ENCODE measurements around the gene ABHD10.

Gene ABHD10

GRCh38 chr3:111956449-111956848, 22.4 kb upstream of the ABHD10 start:
- TF ChIP-seq EZH2 (IDR thresholded peaks at IDR 0.05; ENCODE audit: borderline replicate concordance, low read depth, low read length, severe bottlenecking) (no peak), CTCF (IDR thresholded peaks at IDR 0.05; ENCODE audit: borderline replicate concordance, extremely low read depth, low read length, poor library complexity, severe bottlenecking) (no peak)
- Histone ChIP-seq H3K4me2 (ENCODE audit: insufficient read depth, low read length) (no peak overlapping the region), H3K27me3 (ENCODE audit: insufficient read depth, low read length, poor library complexity) (no peaks in the 10 kb centered on the region), H3K4me3 (ENCODE audit: low read depth in 1 of 2, low read length in 2 of 2) (no peak overlapping the region), H4K20me1 (ENCODE audit: insufficient read depth, low read length) (no peaks in the 10 kb centered on the region), H3K36me3 (ENCODE audit: insufficient read depth, low read length) (no peaks in the 10 kb centered on the region), H3K9ac (ENCODE audit: low read depth, low read length) (no peak overlapping the region), H3K4me1 (ENCODE audit: insufficient read depth, low read length) (no peaks in the 10 kb centered on the region), H2AFZ (ENCODE audit: low read depth, low read length) (no peak overlapping the region), H3K27ac (ENCODE audit: low read length) (no peak overlapping the region), H3K79me2 (ENCODE audit: insufficient read depth, low read length) (no peaks in the 10 kb centered on the region), H3K9me3 (ENCODE audit: insufficient read depth, low read length, severe bottlenecking) (no peaks in the 10 kb centered on the region)
- ATAC-seq (ENCODE audit: insufficient read depth, low read depth) (no peak), DNase-seq (no peak)

GRCh38 chr3:111956995-111957734, 21.7 kb upstream of the ABHD10 start:
- no peak overlapping the region for H2AFZ ChIP-seq (ENCODE audit: low read depth, low read length)
- DNase-seq (no peak), ATAC-seq (ENCODE audit: insufficient read depth, low read depth) (no peak)
- H3K36me3 ChIP-seq (ENCODE audit: insufficient read depth, low read length): no peaks in the 10 kb centered on the region
- no peak overlapping the region for H3K9ac ChIP-seq (ENCODE audit: low read depth, low read length)
- no peak overlapping the region for H3K4me3 ChIP-seq (ENCODE audit: low read depth in 1 of 2, low read length in 2 of 2)
- H3K9me3 ChIP-seq (ENCODE audit: insufficient read depth, low read length, severe bottlenecking): no peaks in the 10 kb centered on the region
- TF ChIP-seq CTCF (IDR thresholded peaks at IDR 0.05; ENCODE audit: borderline replicate concordance, extremely low read depth, low read length, poor library complexity, severe bottlenecking) (no peak), EZH2 (IDR thresholded peaks at IDR 0.05; ENCODE audit: borderline replicate concordance, low read depth, low read length, severe bottlenecking) (no peak)
- no peaks in the 10 kb centered on the region for H3K4me1 ChIP-seq (ENCODE audit: insufficient read depth, low read length)
- no peaks in the 10 kb centered on the region for H4K20me1 ChIP-seq (ENCODE audit: insufficient read depth, low read length)
- H3K27ac ChIP-seq (ENCODE audit: low read length): no peak overlapping the region
- H3K79me2 ChIP-seq (ENCODE audit: insufficient read depth, low read length): no peaks in the 10 kb centered on the region
- H3K4me2 ChIP-seq (ENCODE audit: insufficient read depth, low read length): no peak overlapping the region
- H3K27me3 ChIP-seq (ENCODE audit: insufficient read depth, low read length, poor library complexity): no peaks in the 10 kb centered on the region

- Histone ChIP-seq H3K9ac (ENCODE audit: low read depth, low read length) (no peak overlapping the region), H2AFZ (ENCODE audit: low read depth, low read length) (no peak overlapping the region), H3K4me1 (ENCODE audit: insufficient read depth, low read length) (no peaks in the 10 kb centered on the region), H3K36me3 (ENCODE audit: insufficient read depth, low read length) (no peaks in the 10 kb centered on the region), H4K20me1 (ENCODE audit: insufficient read depth, low read length) (no peaks in the 10 kb centered on the region), H3K4me2 (ENCODE audit: insufficient read depth, low read length) (no peak overlapping the region), H3K4me3 (ENCODE audit: low read depth in 1 of 2, low read length in 2 of 2) (no peak overlapping the region), H3K27ac (ENCODE audit: low read length) (no peak overlapping the region), H3K79me2 (ENCODE audit: insufficient read depth, low read length) (no peaks in the 10 kb centered on the region), H3K27me3 (ENCODE audit: insufficient read depth, low read length, poor library complexity) (no peaks in the 10 kb centered on the region), H3K9me3 (ENCODE audit: insufficient read depth, low read length, severe bottlenecking) (no peaks in the 10 kb centered on the region)
- no peak for ATAC-seq (ENCODE audit: insufficient read depth, low read depth)
- no peak for DNase-seq
- TF ChIP-seq EZH2 (IDR thresholded peaks at IDR 0.05; ENCODE audit: borderline replicate concordance, low read depth, low read length, severe bottlenecking) (no peak), CTCF (IDR thresholded peaks at IDR 0.05; ENCODE audit: borderline replicate concordance, extremely low read depth, low read length, poor library complexity, severe bottlenecking) (no peak)
Measured at GRCh38 chr3:111961461-111962164, 17.2 kb upstream of the ABHD10 start.

Measured in DND-41 (cell line).